ENCODE results near the gene GGTA1. TPM values are rescaled to one million over a fixed set of nuclear protein-coding genes. Genes with fewer than 3 reads are reported as not detected.

GGTA1 gene
- polyA plus RNA-seq, 1 of the 3 experiments (the other 2 are of a cell fraction), result 0.03 TPM

GRCh38 chr9:121484651-121485446 lies 14.8 kb downstream of the GGTA1 start:
- Histone ChIP-seq H3K4me2 (no peak overlapping the region), H3K9ac (no peak overlapping the region), H3K79me2 (ENCODE audit: insufficient read depth) (no peaks in the 10 kb centered on the region), H3K27ac (ENCODE audit: low read depth in 2 of 2, low read length in 1 of 2) (no peak overlapping the region), H3K4me3 (ENCODE audit: low read depth in 2 of 2, low read length in 1 of 2) (no peak overlapping the region), H3K9me3 (no peaks in the 10 kb centered on the region), H3K27me3 (ENCODE audit: insufficient read depth) (no peaks in the 10 kb centered on the region), H3K36me3 (replicated peaks in 1 of 2; ENCODE audit: control insufficient read depth in 1 of 2, insufficient read depth in 2 of 2, low read length in 1 of 2) (no peaks in the 10 kb centered on the region), H2AFZ (ENCODE audit: low read depth) (no peak overlapping the region), H3F3A (replicated peaks; ENCODE audit: insufficient read depth) (no peaks in the 10 kb centered on the region), H3K9me2 (no peaks in the 10 kb centered on the region), H3K4me1 (ENCODE audit: control insufficient read depth in 1 of 2, insufficient read depth in 2 of 2, low read depth in 1 of 2, low read length in 1 of 2) (peaks cover 0 to 18% of the 10 kb centered on the region in 2 experiments; a peak in 1 of 4 replicates), H4K20me1 (ENCODE audit: insufficient read depth) (no peaks in the 10 kb centered on the region)
- POLR2A ChIA-PET, result no interaction called here
- no peak for TF ChIP-seq IRF3 (IDR thresholded peaks at IDR 0.05; ENCODE audit: low read depth, low read length)
- TF ChIP-seq ZBTB33 (IDR thresholded peaks at IDR 0.05; ENCODE audit: borderline replicate concordance, low read depth), result no peak
- TF ChIP-seq RAD21 (IDR thresholded peaks at IDR 0.05; ENCODE audit: low read length), result no peak
- TF ChIP-seq FOXM1 (IDR thresholded peaks at IDR 0.05; ENCODE audit: low read depth), result no peak
- TF ChIP-seq MXI1 (IDR thresholded peaks at IDR 0.05; ENCODE audit: low read depth, low read length), result no peak
- no peak for TF ChIP-seq TCF12 (IDR thresholded peaks at IDR 0.05)
- TF ChIP-seq EP300 (IDR thresholded peaks at IDR 0.05; ENCODE audit: borderline replicate concordance in 1 of 2, low read depth in 1 of 2, low read length in 1 of 2), result no peak
- no peak for TF ChIP-seq JUND (IDR thresholded peaks at IDR 0.05)
- TF ChIP-seq RCOR1 (IDR thresholded peaks at IDR 0.05; ENCODE audit: low read length), result no peak
- 82% methylated on average over 11 of the region's 11 CpGs for WGBS (ENCODE audit: low lambda C conversion rate)
- CTCF ChIA-PET, result no interaction called here
- DNase-seq, result no peak

GRCh38 chr9:121483473-121484031 lies 16.1 kb downstream of the GGTA1 start:
- Histone ChIP-seq H3F3A (replicated peaks; ENCODE audit: insufficient read depth) (no peaks in the 10 kb centered on the region), H3K9ac (no peak overlapping the region), H3K9me2 (no peaks in the 10 kb centered on the region), H3K4me3 (ENCODE audit: low read depth in 2 of 2, low read length in 1 of 2) (no peak overlapping the region), H3K27ac (ENCODE audit: low read depth in 2 of 2, low read length in 1 of 2) (peak overlapping the region in 1 of 2 experiments; percentile 24; a peak in 2 of 4 replicates), H3K4me1 (ENCODE audit: control insufficient read depth in 1 of 2, insufficient read depth in 2 of 2, low read depth in 1 of 2, low read length in 1 of 2) (peaks cover 0 to 18% of the 10 kb centered on the region in 2 experiments; a peak in 1 of 4 replicates), H3K4me2 (no peak overlapping the region), H3K36me3 (replicated peaks in 1 of 2; ENCODE audit: control insufficient read depth in 1 of 2, insufficient read depth in 2 of 2, low read length in 1 of 2) (no peaks in the 10 kb centered on the region), H3K9me3 (no peaks in the 10 kb centered on the region), H3K27me3 (ENCODE audit: insufficient read depth) (no peaks in the 10 kb centered on the region), H2AFZ (ENCODE audit: low read depth) (no peak overlapping the region), H3K79me2 (ENCODE audit: insufficient read depth) (no peaks in the 10 kb centered on the region), H4K20me1 (ENCODE audit: insufficient read depth) (no peaks in the 10 kb centered on the region)
- TF ChIP-seq TCF12 (IDR thresholded peaks at IDR 0.05), result no peak
- no peak for TF ChIP-seq USF1 (IDR thresholded peaks at IDR 0.05; ENCODE audit: borderline replicate concordance, low read depth)
- no peak for DNase-seq
- WGBS (ENCODE audit: low lambda C conversion rate), result 60% methylated on average over 7 of the region's 7 CpGs
- ChIA-PET POLR2A (no interaction called here), CTCF (interaction anchor here (1.1 to 1.7 kb wide), 3 partner anchors 14 to 164 kb away, joined by 3 to 8 read pairs (median 3); no protein-coding TSS in a partner anchor)

All from SK-N-SH (cell line).